HG02678 (cell line): ENCODE results near the gene NUTM2A.
"Not testable (repeated sequence)": the region's sequence is repeated elsewhere in the genome, so short reads cannot be mapped to it uniquely, and the experiment has no call there.

Experiments used
- ATAC-seq: cut with Tn5 transposase; IDR thresholded peaks from one replicate; pipeline ENCODE4 v1.9.1; 2021; ENCODE audit warnings: mild to moderate bottlenecking, moderate library complexity; ENCODE audit not compliant: unreplicated experiment

The NUTM2A gene, protein sequence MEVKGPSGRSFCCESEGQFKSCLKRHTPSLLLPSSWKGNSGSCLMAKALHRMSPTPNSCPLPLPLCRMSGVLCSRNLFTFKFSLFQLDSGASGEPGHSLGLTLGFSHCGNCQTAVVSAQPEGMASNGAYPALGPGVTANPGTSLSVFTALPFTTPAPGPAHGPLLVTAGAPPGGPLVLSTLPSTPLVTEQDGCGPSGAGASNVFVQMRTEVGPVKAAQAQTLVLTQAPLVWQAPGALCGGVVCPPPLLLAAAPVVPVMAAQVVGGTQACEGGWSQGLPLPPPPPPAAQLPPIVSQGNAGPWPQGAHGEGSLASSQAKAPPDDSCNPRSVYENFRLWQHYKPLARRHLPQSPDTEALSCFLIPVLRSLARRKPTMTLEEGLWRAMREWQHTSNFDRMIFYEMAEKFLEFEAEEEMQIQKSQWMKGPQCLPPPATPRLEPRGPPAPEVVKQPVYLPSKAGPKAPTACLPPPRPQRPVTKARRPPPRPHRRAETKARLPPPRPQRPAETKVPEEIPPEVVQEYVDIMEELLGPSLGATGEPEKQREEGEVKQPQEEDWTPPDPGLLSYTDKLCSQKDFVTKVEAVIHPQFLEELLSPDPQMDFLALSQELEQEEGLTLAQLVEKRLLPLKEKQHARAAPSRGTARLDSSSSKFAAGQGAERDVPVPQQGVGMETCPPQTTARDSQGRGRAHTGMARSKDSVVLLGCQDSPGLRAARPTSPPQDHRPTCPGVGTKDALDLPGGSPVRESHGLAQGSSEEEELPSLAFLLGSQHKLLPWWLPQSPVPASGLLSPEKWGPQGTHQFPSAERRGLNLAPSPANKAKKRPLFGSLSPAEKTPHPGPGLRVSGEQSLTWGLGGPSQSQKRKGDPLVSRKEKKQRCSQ

DNA sequence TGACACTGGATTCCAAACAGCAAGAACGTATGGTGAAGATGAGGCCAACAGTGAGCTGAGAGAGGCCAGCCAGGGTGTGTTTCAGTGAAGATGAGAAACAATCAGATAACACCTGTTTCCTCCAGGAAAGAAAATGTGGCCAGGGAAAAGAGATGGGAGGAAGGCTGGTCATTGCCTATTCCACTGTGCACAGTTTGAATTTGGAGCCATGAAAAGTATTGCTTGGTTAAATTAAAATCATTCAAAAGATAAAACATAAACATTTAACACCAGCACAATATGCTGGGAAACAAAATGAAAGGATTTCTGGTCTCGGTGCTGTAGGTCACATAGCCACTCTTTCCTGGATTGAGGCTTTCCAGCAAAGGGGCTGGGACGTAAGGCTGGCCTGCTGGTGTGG is at the start of gene NUTM2A:
Gene NUTM2A, plus strand, starts transcription at position 301 of the 400 bp plus-strand sequence. CDS start 383 bp downstream, outside the sequence.
- not testable (repeated sequence) for ATAC-seq

- not testable (repeated sequence) for ATAC-seq
Observed at GRCh38 chr10:87177587-87177986, 47.7 kb upstream of the NUTM2A start.

DNA sequence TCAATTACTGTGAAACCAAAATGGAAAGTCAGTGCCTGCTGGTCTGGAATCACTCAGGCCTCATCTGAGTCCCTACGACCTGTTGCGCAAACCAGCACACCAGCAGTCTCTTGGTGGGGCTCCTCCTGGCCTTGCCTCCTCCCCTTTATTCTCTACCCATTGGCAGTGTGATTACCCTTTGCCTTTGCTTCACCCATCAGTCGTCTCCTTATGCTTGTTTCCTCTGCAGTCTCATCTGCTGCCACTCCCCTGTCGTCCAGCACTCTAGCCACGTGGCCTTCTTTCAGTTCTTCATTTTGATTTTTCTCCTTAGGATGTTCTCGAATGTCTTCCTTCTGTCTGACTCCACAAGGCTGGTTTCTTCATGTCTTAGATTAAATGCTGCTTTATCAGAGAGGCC is 40.8 kb upstream of the NUTM2A start:
- ATAC-seq, result not testable (repeated sequence)

GRCh38 chr10:87186016-87186415 is 39.2 kb upstream of the NUTM2A start:
- ATAC-seq, result not testable (repeated sequence)

DNA sequence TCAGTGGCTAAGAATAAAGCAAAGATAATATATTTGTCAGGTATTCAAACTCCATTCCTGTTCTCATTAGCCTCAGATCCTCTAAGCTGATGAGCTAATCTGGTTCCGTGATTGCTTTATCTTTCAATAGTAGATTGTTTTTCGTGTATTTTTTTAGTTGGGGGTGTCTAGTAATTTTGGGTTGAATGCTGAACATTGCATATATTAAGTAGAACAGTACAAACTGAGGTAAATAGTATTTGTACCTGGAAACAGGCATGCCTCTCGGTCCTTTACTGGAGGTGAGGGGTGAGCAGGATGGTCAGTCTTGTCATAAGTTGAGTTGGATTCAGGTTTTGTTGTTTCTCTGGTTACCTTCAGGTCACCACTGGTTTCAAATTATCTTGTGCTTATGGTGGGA is 37.7 kb upstream of the NUTM2A start:
- ATAC-seq, result not testable (repeated sequence)

GRCh38 chr10:87191841-87192240 is 33.4 kb upstream of the NUTM2A start:
- not testable (repeated sequence) for ATAC-seq

DNA sequence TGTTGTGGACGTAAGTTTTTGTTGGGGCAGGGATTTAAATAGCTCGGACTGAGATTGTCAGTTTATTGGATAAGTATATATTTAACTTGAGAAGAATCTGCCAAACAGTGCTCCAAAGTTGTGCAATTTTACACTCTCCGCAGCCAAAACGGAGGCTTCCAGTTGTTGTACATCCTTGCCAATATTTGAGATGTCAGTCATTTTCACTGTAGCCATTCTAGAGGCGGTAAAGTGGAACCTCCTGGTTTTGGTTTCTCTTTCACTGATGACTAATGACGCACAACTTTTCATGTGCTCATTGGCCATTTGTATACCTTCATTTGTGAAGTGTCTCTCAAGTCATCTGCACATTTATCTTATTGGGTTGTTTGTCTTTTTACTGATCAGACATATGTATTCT is 24.3 kb upstream of the NUTM2A start:
- ATAC-seq, result peak; percentile 79

- ATAC-seq, result not testable (repeated sequence)
Observed at GRCh38 chr10:87204801-87205200, 20.4 kb upstream of the NUTM2A start.

DNA sequence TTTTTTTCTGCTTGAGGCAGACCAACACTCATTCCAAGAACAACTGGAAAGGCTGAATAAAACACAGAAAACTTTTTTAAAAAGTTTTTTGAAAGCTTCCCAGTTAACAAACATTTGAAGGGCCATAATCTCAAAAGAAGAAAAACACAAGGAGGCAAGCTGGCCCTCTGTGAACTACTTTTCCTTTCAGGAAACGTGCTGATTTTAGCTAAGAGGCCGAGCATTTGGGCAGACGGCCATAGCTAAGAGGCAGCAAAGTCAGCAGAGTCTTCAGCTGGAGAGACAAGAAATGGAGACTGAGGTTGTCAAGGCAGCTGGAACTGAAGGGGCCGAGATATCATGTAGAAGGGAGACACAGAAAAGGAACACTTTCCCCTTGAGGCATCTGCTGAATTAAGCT is 18.3 kb upstream of the NUTM2A start:
- ATAC-seq, result not testable (repeated sequence)

- not testable (repeated sequence) for ATAC-seq
Observed at GRCh38 chr10:87210309-87210708, 14.9 kb upstream of the NUTM2A start.

GRCh38 chr10:87211848-87212247 is 13.4 kb upstream of the NUTM2A start:
- ATAC-seq, result not testable (repeated sequence)

DNA sequence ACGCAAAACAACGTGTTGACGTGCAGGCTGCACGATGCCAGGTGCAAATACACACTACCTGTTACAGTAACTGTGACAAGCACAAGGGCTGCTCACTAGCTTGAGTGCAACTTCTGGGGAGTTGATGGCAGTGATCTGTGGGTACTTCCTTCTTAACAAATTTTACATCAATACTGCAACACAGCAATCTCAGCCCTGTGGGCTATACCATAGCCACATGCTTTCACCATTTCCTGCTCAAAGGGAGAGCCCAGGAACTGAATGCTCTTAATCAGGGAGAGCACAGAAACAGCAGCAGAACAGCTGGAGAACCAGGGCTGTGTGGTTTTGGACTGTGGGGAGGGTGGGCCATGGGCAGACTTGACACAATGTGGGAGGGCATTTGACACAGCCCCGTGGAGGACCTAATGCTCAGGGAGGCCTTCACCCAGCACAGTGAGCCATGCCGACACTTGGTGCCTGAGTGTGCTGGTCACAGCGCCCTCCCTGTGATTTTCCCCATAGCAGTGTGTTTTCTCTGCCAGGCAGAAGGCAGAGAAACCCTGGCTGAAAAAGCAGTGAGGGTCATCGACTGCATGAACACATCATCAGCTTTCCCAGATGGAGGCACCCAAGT is 12.0 kb upstream of the NUTM2A start:
- ATAC-seq, result not testable (repeated sequence)

GRCh38 chr10:87213806-87214205 is 11.4 kb upstream of the NUTM2A start:
- ATAC-seq, result not testable (repeated sequence)

DNA sequence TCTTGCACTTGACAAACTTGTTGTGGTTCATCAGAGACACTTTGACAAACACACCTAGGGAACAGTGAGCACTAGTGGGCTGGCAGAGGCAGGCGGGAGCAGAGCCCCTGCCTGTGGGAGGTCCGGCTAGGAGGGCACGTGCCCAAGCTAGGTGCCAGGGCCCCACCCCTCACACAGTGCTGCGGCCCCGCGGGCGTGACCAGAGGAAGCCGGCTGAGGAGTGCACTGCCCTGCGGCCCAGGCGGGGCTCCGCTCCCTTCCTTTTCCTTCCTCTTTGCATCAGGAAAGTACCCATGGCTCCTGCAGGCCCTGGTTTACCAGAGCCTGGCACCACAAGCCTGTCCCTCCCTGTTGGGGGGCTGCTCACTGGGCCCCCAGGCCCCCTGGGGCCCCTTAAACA is 9.1 kb upstream of the NUTM2A start:
- ATAC-seq, result not testable (repeated sequence)

DNA sequence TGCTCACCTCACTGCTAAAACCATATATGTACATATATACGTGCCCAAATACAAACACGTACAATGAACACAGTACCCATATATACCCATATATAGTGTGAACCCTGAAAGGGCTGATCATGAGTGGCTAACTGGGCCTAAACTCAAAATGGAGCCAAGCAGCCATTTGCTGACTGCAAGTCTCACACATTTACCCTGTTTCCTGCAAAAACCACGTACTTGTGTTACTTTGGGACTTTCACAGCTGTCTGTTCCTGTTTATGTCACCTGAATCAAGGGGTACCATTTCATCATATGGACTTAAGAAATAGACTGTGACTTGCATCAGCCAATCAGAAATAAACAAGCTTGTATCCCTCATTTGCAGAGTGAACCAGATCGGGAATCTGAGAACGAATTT is 5.9 kb upstream of the NUTM2A start:
- ATAC-seq, result not testable (repeated sequence)

DNA sequence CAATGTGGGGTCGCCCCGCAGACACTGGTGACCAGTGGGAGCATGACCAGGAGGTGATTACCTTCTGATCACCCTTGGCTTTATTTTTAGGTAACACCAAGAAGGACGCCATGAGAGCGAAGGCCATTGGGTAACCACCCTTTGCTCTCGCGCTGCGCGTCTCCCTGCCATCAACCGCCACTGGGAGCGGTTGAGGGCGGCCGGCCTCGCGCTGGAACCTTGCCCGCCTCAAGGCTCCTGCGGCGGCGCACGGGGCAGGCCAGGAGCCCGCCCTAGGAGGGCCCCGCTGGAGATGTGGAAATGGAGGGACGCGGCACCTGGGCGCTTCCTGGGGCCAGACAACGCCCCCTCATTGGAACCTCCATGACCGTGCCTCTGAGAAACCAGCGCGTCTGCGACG is 2.5 kb upstream of the NUTM2A start:
- not testable (repeated sequence) for ATAC-seq

DNA sequence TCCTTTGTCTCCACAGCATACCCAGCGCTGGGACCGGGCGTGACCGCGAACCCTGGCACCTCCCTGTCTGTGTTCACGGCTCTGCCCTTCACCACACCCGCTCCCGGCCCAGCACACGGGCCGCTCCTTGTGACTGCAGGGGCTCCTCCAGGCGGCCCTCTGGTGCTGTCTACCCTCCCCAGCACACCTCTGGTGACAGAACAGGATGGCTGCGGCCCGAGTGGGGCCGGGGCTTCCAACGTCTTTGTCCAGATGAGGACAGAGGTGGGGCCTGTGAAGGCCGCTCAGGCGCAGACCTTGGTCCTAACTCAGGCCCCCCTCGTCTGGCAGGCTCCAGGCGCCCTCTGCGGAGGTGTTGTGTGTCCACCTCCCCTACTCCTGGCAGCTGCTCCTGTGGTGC is 3.0 kb downstream of the NUTM2A start:
- not testable (repeated sequence) for ATAC-seq

GRCh38 chr10:87229211-87229610 is 4.0 kb downstream of the NUTM2A start:
- ATAC-seq, result not testable (repeated sequence)

GRCh38 chr10:87234854-87235253 is 9.6 kb downstream of the NUTM2A start:
- not testable (repeated sequence) for ATAC-seq

DNA sequence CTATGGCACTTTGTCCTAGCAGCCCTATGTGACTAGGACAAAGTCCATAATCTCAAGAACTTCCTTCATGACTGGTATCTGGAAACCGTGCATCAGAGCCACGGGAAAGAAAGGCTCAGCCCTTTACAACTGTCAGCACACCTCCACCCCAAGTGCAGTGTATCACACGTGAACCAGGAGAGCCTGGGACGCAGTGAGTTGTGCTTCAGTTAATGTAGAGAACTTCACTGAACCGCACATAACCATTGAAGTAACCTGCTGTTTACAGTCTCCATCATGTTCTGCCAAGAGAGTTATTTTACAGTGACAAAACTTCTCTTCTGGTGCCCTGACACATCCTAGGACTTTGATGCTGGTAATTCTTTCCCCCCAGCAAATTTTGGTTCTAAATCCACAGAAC is 12.0 kb downstream of the NUTM2A start:
- ATAC-seq, result not testable (repeated sequence)

- ATAC-seq, result not testable (repeated sequence)
Observed at GRCh38 chr10:87239346-87239808, 14.1 kb downstream of the NUTM2A start.
